Ishikawa (cell line): ENCODE data around the gene TCF19.

Experiments
- CEBPB ChIP-seq: IDR thresholded peaks from 2 replicates; pipeline ENCODE4 v1.6.1; 2012
- CREB1 ChIP-seq: IDR thresholded peaks from 2 replicates; pipeline ENCODE4 v1.6.1; 2012; ENCODE audit warnings: low read depth
- EGR1 ChIP-seq: IDR thresholded peaks from 2 replicates; pipeline ENCODE4 v1.6.1; 2012
- EP300 ChIP-seq: IDR thresholded peaks from 2 replicates; pipeline ENCODE4 v1.6.1; 2012; ENCODE audit warnings: borderline replicate concordance
- MAX ChIP-seq: IDR thresholded peaks from 2 replicates; pipeline ENCODE4 v1.6.1; 2012
- NFIC ChIP-seq: IDR thresholded peaks from 2 replicates; pipeline ENCODE4 v1.6.1; 2012
- RAD21 ChIP-seq: IDR thresholded peaks from 2 replicates; pipeline ENCODE4 v1.6.1; 2012; ENCODE audit warnings: low read depth
- REST ChIP-seq: IDR thresholded peaks from 2 replicates; pipeline ENCODE4 v1.6.1; 2012; ENCODE audit warnings: low read depth, mild to moderate bottlenecking
- TAF1 ChIP-seq: IDR thresholded peaks from 2 replicates; pipeline ENCODE4 v1.6.1; 2012; ENCODE audit warnings: low read depth, mild to moderate bottlenecking
- TCF12 ChIP-seq: IDR thresholded peaks from 2 replicates; pipeline ENCODE4 v1.6.1; 2012; ENCODE audit warnings: low read depth
- TEAD4 ChIP-seq: IDR thresholded peaks from 2 replicates; pipeline ENCODE4 v1.6.1; 2012
- YY1 ChIP-seq: IDR thresholded peaks from 2 replicates; pipeline ENCODE4 v1.6.1; 2012; ENCODE audit warnings: low read depth
- ZBTB7A ChIP-seq: IDR thresholded peaks from 2 replicates; pipeline ENCODE4 v1.6.1; 2012; ENCODE audit warnings: low read depth

DNA sequence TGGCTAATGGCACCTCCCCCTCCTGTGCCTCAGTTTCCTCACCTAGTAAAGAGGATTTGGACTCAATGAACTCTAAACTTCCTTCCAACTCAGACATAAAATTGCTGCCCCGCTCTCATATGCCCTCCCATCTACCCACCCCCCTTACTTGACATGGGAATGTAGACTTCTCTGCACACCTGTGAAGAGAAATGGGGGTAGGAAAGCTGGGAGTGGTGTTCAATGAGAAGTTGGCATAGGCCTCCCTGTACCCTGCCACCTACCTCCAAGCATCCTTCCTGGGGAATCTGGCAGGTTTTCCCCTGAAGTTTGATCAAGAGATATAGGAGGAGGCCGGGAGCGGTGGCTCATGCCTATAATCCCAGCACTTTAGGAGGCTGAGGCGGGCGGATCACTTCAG, 16.0 kb downstream of the TCF19 start:
- TF ChIP-seq NFIC (no peak), TAF1 (no peak), REST (no peak), RAD21 (no peak), EP300 (no peak), YY1 (no peak), MAX (no peak), TEAD4 (no peak), ZBTB7A (no peak), CEBPB (no peak), EGR1 (no peak), CREB1 (no peak), TCF12 (no peak)
